Left forelimb (tissue), 1 donor: ENCODE results near the gene NKX2-2.
"Not testable (repeated sequence)": the region's sequence is repeated elsewhere in the genome, so short reads cannot be mapped to it uniquely, and the experiment has no call there.

Source experiments
- DNase-seq: peaks from one replicate; pipeline ENCODE4 v3.0.0-alpha.2; 2018; ENCODE audit warnings: low spot score

Gene NKX2-2

GRCh38 chr20:21508230-21509078 is 5.4 kb downstream of the NKX2-2 start:
- DNase-seq = no peak

GRCh38 chr20:21507400-21508229 is 6.2 kb downstream of the NKX2-2 start:
- DNase-seq = no peak

- no peak for DNase-seq
Measured at GRCh38 chr20:21505810-21506530, 7.9 kb downstream of the NKX2-2 start.

- no peak for DNase-seq
Measured at GRCh38 chr20:21505161-21505809, 8.6 kb downstream of the NKX2-2 start.

GRCh38 chr20:21504323-21504722 is 9.5 kb downstream of the NKX2-2 start:
- no peak for DNase-seq

- DNase-seq = no peak
Measured at GRCh38 chr20:21503345-21503744, 10.5 kb downstream of the NKX2-2 start.

- DNase-seq = no peak
Measured at GRCh38 chr20:21501184-21501583, 12.7 kb downstream of the NKX2-2 start.

- no peak for DNase-seq
Measured at GRCh38 chr20:21500599-21500998, 13.3 kb downstream of the NKX2-2 start.

- DNase-seq = no peak
Measured at GRCh38 chr20:21499641-21500040, 14.2 kb downstream of the NKX2-2 start.

- no peak for DNase-seq
Measured at GRCh38 chr20:21498635-21499034, 15.2 kb downstream of the NKX2-2 start.

- no peak for DNase-seq
Measured at GRCh38 chr20:21498195-21498594, 15.7 kb downstream of the NKX2-2 start.

GRCh38 chr20:21496452-21496851 is 17.4 kb downstream of the NKX2-2 start:
- no peak for DNase-seq

GRCh38 chr20:21493049-21493448 is 20.8 kb downstream of the NKX2-2 start:
- DNase-seq = no peak

GRCh38 chr20:21490105-21490504 is 23.8 kb downstream of the NKX2-2 start:
- no peak for DNase-seq

- DNase-seq = not testable (repeated sequence)
Measured at GRCh38 chr20:21480144-21480543, 33.7 kb downstream of the NKX2-2 start.

GRCh38 chr20:21465799-21466198 is 48.1 kb downstream of the NKX2-2 start:
- DNase-seq = no peak

- DNase-seq = no peak
Measured at GRCh38 chr20:21464916-21465315, 48.9 kb downstream of the NKX2-2 start.
